ENCODE results near the gene TMEM132A.

GRCh38 chr11:60918939-60919265 is 5.4 kb upstream of the TMEM132A start:
- TF ChIP-seq POLR2A (IDR thresholded peaks at IDR 0.05) (no peak), CTCF (IDR thresholded peaks at IDR 0.05) (no peak)
